Measurements from ENCODE around the gene TRMT10B. TPM values are rescaled to one million over a fixed set of nuclear protein-coding genes. Genes with fewer than 3 reads are reported as not detected.
"Not testable (repeated sequence)": the region's sequence is repeated elsewhere in the genome, so short reads cannot be mapped to it uniquely, and the experiment has no call there.

Gene TRMT10B
- total RNA-seq, 1 donor from 2014 or later: 1.0 TPM

- no peak for DNase-seq (ENCODE audit: low read depth in 2 of 2)
Observed at GRCh38 chr9:37751186-37751585, 2.4 kb upstream of the TRMT10B start.

- not testable (repeated sequence) for DNase-seq (ENCODE audit: low read depth in 2 of 2)
Observed at GRCh38 chr9:37751704-37752103, 1.9 kb upstream of the TRMT10B start.

DNA sequence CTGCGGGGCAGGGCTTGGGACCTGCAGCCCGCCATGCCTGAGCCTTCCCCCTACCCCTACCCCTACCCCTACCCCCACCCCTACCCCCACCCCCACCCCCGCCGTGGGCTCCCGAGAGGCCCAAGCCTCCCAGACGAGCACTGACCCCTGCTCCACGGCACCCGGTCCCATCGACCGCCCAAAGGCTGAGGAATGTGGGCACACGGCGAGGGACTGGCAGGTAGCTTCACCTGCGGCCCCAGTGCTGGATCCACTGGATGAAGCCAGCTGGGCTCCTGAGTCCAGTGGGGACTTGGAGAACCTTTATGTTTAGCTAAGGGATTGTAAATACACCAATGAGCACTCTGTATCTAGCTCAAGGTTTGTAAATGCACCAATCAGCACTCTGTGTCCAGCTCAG lies 1.5 kb upstream of the TRMT10B start:
- DNase-seq (ENCODE audit: low read depth in 2 of 2): not testable (repeated sequence)

DNA sequence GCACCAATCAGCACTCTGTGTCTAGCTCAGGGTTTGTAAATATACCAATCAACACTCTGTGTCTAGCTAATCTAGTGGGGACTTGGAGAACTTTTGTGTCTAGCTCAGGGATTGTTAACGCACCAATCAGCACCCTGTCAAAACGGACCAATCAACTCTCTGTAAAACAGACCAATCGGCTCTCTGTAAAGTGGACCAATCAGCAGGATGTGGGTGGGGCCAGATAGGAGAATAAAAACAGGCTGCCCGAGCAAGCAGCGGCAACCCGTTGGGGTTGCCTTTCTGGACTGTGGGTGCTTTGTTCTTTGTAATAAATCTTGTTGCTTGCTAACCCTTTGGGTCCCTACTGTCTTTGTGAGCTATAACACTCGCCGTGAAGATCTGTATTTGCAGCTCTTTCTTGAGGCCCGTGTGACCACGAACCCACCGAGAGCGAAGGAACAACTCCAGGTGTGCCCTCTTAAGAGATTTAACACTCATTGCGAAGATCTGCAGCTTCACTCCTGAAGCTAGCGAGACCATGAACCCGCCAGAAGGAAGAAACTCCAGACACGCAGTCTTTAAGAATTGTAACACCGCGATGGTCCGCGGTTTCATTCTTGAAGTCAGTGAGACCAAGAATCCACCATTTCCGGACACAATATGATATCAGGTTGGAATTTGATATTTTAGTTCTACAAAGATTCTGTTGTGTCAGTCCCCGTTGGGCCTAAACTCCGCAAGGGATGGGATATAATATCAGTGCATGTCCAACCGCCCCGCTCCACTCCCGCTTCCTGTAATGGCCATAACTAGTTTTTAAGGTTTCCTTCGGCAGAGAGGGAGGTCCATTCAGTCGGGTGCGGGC lies 740 bp upstream of the TRMT10B start:
- DNase-seq (ENCODE audit: low read depth in 2 of 2): no peak

DNA sequence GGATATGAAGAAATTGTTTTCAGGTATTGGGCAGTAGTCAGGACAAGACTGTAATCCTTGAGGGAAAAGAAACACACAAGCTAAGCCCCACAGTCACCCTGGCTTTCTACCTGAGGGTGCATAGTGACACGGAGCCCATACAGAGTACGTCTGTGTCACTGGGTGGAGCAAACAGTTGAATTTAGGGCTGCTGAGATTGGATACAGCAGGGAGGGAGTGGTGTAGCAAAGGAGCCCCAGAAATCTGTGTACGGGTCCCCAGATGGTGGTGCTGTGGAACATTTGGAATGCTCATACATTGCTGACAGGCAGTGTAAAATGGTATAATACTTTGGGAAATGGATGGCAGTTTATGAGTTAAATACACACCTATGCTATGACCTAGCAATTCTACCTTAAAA lies 5.1 kb downstream of the TRMT10B start:
- DNase-seq (ENCODE audit: low read depth in 2 of 2): no peak

GRCh38 chr9:37760416-37761161 lies 7.0 kb downstream of the TRMT10B start:
- no peak for DNase-seq (ENCODE audit: low read depth in 2 of 2)

- no peak for DNase-seq (ENCODE audit: low read depth in 2 of 2)
Observed at GRCh38 chr9:37761511-37761910, 7.9 kb downstream of the TRMT10B start.

- DNase-seq (ENCODE audit: low read depth in 2 of 2): not testable (repeated sequence)
Observed at GRCh38 chr9:37765263-37765662, 11.7 kb downstream of the TRMT10B start.

DNA sequence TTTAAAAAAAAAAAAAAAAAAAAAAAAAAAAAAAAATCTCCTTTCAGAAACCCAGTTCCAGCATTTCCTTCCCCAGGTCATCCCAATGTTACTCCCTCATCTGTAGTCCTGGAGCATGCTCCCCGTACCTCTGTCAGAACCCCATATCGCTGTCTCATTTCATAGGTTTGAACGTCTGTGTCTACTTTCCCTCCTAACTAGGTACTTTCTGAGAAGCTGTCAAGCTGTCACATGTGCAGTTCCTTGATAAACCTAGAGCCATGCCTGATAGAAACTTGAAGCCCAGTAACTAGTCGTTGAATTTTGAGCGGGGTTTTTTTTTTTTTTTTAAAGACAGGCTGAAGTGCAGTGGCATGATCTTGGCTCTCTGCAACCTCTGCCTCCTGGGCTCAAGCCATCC lies 15.7 kb downstream of the TRMT10B start:
- DNase-seq (ENCODE audit: low read depth in 2 of 2): no peak

GRCh38 chr9:37769995-37770394 lies 16.4 kb downstream of the TRMT10B start:
- DNase-seq (ENCODE audit: low read depth in 2 of 2): no peak

DNA sequence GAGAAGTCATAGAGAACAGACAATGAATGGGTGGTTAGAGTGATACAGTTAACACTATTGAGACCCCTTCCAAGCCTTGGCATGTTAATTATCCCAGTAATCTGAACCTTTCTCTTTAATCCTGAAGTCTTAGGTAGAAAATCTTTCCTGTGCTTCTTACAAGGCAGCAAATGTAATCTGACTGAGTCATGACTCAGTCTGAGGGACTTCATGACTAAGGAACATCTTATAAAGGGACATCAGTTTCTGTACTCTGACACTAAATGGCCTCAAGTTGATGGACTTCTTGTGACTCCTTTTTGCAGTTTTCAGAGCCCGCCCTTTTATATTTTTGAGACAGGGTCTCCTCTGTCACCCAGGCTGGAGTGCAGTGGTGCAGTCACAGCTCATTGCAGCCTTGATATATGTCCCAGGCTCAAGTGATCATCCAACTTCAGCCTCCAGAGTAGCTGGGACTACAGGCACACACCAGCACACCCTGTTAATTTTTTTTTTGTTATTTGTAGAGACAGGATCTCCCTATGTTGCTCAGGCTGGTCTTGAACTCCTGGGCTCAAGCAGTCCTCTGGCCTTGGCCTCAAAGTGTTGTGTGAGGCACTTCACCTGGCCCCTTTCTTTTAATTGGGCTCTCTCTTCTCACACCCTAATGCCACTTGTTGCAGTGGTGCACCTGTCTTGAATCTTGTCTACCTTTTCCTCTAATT lies 21.8 kb downstream of the TRMT10B start:
- no peak for DNase-seq (ENCODE audit: low read depth in 2 of 2)

GRCh38 chr9:37776328-37776727 lies 22.7 kb downstream of the TRMT10B start:
- DNase-seq (ENCODE audit: low read depth in 2 of 2): no peak

DNA sequence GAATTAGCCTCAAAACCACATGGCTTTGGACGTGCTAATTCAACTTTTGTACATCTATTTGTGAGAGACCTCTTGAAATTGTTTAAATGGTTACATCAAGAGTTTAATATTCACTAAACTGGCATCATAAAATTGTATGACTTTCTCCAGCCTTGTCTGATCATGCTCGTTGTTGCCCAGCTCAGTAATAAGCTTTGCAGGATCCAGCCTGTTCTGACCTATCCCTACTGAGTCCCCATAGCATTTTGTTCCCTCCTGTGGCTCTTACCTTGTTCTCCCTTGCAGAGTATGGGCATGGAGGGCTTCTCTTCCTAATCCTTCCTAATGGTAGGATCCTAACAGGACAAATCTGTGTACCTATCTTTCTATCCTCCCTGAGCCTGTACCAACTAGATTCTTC lies 24.9 kb downstream of the TRMT10B start:
- DNase-seq (ENCODE audit: low read depth in 2 of 2): no peak

DNA sequence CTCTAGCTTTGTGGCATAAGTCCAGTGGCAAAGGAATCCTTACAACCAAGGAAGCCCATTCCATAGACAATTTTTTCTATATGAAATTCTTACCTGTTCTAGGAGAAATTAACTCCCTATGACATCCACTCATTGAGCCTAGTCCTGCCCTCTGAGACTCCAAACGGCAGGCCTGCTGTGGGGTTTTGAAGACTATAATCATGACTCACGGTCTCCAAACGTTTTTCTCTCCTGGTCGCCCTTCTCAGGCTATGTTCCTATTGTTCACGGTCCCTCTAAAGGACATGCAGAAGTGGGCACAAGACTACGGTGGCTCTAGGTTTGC lies 30.6 kb downstream of the TRMT10B start:
- DNase-seq (ENCODE audit: low read depth in 2 of 2): peak in 1 of 2 donors; percentile 26

DNA sequence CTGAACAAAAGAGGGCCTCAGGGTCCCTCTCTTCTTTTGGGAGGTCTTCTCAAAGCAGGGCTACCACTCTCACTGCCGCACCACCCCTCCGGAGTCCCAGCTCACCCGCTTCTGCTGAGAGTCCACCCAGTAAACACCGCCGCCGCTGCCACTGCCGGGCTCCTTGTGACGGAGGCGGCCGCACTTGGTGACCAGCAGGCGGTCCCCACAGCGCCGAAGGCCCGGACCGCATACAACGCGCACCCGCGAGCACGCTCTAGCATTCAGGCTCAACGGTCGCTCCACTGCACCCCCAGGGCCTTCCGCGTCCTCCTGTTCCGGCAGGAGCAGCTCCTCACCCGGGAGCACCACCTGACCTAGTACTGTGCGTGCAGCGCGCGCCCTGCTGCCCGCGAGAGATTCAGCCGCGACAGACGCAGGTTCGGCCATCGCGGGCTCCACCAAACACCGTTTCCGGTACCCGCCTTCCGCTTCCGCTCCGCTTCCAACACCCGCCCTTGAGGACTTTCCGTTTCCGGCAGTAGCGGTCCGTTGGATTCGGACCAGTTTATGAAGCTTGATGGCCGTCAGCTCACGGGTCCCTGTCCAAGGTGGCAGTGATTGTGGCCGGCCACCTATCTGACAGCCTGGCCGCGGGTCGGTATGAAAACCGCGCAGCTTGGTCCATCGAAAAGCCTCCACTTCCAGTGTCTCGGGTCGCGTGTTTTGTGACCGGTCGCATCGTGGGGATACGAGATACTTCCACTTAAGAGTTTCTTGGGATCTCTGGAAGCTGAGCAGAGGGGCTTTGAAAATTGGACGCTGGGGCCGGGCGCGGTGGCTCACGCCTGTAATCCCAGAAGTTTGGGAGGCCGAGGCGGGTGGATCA lies 31.2 kb downstream of the TRMT10B start, which contains the start of gene EXOSC3:
TSS of gene EXOSC3 (minus strand) at position 449 of the 868 bp plus-strand sequence. CDS start at position 429, 20 bp downstream.
- peak; percentile 93 to 96 for DNase-seq (ENCODE audit: low read depth in 2 of 2)

DNA sequence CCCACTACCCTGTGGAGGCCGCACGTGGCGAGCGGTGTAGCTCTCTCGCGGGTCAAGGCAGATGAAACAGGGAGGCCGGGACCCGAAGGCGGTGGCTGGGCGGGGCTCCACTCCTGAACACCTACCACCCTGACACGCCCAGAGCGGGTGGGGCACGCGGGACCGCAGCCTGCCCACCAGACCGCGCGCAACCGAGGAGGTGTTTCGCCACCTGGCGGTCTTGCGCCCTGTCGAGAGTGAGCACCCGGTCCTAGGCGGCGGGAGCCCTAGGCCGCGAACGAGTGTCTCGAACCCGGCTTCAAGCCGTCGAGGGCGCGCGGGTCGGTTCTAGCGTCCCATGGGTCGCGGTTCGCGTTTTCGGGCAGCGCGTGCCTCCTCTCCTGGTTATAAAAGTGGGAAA lies 33.5 kb downstream of the TRMT10B start:
- no peak for DNase-seq (ENCODE audit: low read depth in 2 of 2)

GRCh38 chr9:37788332-37788731 lies 34.7 kb downstream of the TRMT10B start:
- DNase-seq (ENCODE audit: low read depth in 2 of 2): no peak

GRCh38 chr9:37790096-37790495 lies 36.5 kb downstream of the TRMT10B start:
- no peak for DNase-seq (ENCODE audit: low read depth in 2 of 2)

- no peak for DNase-seq (ENCODE audit: low read depth in 2 of 2)
Observed at GRCh38 chr9:37792122-37792521, 38.5 kb downstream of the TRMT10B start.

DNA sequence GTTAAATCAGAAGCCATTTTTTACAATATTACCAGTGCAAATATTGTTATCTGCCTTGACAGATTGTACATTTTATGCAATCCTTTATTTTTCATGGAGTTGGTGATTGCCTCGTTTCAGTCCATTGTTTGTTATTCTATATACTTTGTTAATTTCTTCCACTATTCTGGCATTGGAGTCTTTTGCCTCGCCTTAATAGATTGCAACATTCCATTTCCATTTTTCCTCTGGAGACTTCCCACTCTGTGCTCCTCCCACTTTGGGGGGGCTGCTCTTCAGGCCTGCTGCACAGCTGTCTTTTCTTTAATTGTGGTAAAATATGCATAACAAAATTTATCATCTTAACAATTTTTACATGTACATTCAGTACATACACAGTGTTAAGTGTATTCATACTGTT lies 42.6 kb downstream of the TRMT10B start:
- no peak for DNase-seq (ENCODE audit: low read depth in 2 of 2)

DNA sequence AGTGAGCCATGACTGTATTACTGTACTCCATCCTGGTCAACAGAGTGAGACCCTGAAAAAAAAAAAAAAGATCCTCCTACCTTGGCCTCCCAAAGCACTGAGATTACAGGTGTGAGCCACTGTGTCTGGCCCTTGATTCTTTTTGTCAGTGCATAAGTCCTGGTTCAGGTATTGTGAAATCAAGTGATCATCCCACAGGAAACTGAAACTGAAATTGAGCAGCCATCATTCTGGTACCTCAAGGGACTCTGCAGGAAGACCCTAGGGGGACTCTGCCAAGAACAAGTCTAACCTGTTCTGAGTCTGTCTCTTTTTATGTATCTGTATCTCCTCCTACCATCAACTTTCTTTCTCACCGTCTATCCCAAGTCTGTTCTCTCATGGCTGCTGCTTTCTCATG lies 45.1 kb downstream of the TRMT10B start:
- no peak for DNase-seq (ENCODE audit: low read depth in 2 of 2)

Data from dermis microvascular lymphatic vessel endothelial cell (primary cell).